ENCODE data around the gene OBSCN.

- TF ChIP-seq CTCF (IDR thresholded peaks at IDR 0.05) = no peak
- TF ChIP-seq ZFX (IDR thresholded peaks at IDR 0.05; ENCODE audit: borderline replicate concordance) = no peak
Observed at GRCh38 chr1:228336308-228337030, 128.6 kb downstream of the OBSCN start.

Data from 22Rv1 (cell line).